ENCODE data around the gene MINDY4. TPM values are rescaled to one million over a fixed set of nuclear protein-coding genes. Genes with fewer than 3 reads are reported as not detected.

MINDY4 gene
- total and polyA plus RNA-seq, 2 of the 4 experiments (the other 2 are of a cell fraction): 1.8 to 3.6 TPM

- dilution Hi-C loops (cut with HindIII; ENCODE audit: low sequenced_read_pairs, unreplicated experiment) (no loop called here), in situ Hi-C loops (cut with MboI; ENCODE audit: low sequenced_read_pairs) (no loop called here), intact Hi-C loops (cut with micrococcal nuclease) (no loop called here)
- no peaks in the 10 kb centered on the region for H3K27me3 ChIP-seq (ENCODE audit: control insufficient read depth, insufficient read depth, low read length)
- H3K4me2 ChIP-seq (ENCODE audit: low read depth, low read length): no peak overlapping the region
- no peak overlapping the region for H2AK9ac ChIP-seq (replicated peaks; ENCODE audit: low read depth, low read length, poor library complexity)
- no peak overlapping the region for H4K91ac ChIP-seq (ENCODE audit: insufficient read depth, low read depth, low read length)
- no peaks in the 10 kb centered on the region for H3K79me1 ChIP-seq (ENCODE audit: low read depth in 1 of 2, low read length in 2 of 2)
- no peak overlapping the region for H2BK15ac ChIP-seq (ENCODE audit: low read depth, low read length)
- no peak overlapping the region for H2BK20ac ChIP-seq (ENCODE audit: low read depth, low read length)
- peaks cover 4% of the 10 kb centered on the region; the same call in 1 of the 2 replicates for H3K9me1 ChIP-seq (ENCODE audit: insufficient read depth, low read length)
- H4K20me1 ChIP-seq (ENCODE audit: insufficient read depth, low read length): no peaks in the 10 kb centered on the region
- H3K9me3 ChIP-seq (ENCODE audit: control insufficient read depth, insufficient read depth, low read length): no peaks in the 10 kb centered on the region
- H3K36me3 ChIP-seq (ENCODE audit: control insufficient read depth, insufficient read depth, low read length): no peaks in the 10 kb centered on the region
- H3K56ac ChIP-seq (ENCODE audit: extremely low read depth, insufficient read depth, low read length): no peak overlapping the region
- no peak overlapping the region for H3K23ac ChIP-seq (ENCODE audit: low read depth, low read length)
- peaks cover 5% of the 10 kb centered on the region; the same call in 1 of the 2 replicates for H3K4me1 ChIP-seq (ENCODE audit: control insufficient read depth, insufficient read depth, low read length)
- POLR2A ChIA-PET (ENCODE audit: unreplicated experiment): no interaction called here
- H3K9ac ChIP-seq (ENCODE audit: low read depth, low read length): no peak overlapping the region
- no peak overlapping the region for H3K4me3 ChIP-seq (ENCODE audit: insufficient read depth, low read depth, low read length)
- no peak overlapping the region for H3K14ac ChIP-seq (replicated peaks; ENCODE audit: low read depth, low read length)
- H2BK120ac ChIP-seq (ENCODE audit: low read depth, low read length): no peak overlapping the region
- no peak overlapping the region for H3K27ac ChIP-seq (ENCODE audit: insufficient read depth, low read length)
- no peak overlapping the region for H2AK5ac ChIP-seq (ENCODE audit: low read depth, low read length)
- no peak overlapping the region for H2BK5ac ChIP-seq (ENCODE audit: low read depth, low read length, poor library complexity, severe bottlenecking)
- H4K5ac ChIP-seq (ENCODE audit: low read depth, low read length): no peak overlapping the region
- H3K18ac ChIP-seq (ENCODE audit: low read depth, low read length): no peak overlapping the region
- TF ChIP-seq MAFK (IDR thresholded peaks at IDR 0.05; ENCODE audit: low read depth, low read length) (no peak), ELK1 (IDR thresholded peaks at IDR 0.05; ENCODE audit: borderline replicate concordance, low read depth, low read length) (no peak), SMC3 (IDR thresholded peaks at IDR 0.05; ENCODE audit: low read depth, low read length) (no peak), RFX5 (IDR thresholded peaks at IDR 0.05; ENCODE audit: low read depth, low read length) (no peak), BHLHE40 (IDR thresholded peaks at IDR 0.05; ENCODE audit: low read depth, low read length) (no peak), CTCF (conservative IDR thresholded peaks at IDR 0.05; ENCODE audit: low read depth, low read length) (no peak), MAZ (IDR thresholded peaks at IDR 0.05; ENCODE audit: borderline replicate concordance, low read depth, low read length) (no peak), CEBPB (IDR thresholded peaks at IDR 0.05; ENCODE audit: low read depth, low read length) (no peak), RAD21 (IDR thresholded peaks at IDR 0.05; ENCODE audit: low read length) (no peak), CHD1 (IDR thresholded peaks at IDR 0.05; ENCODE audit: low read depth, low read length) (no peak), USF2 (IDR thresholded peaks at IDR 0.05; ENCODE audit: low read depth, low read length) (no peak), POLR2A (IDR thresholded peaks at IDR 0.05; ENCODE audit: low read depth, low read length) (no peak), FOS (IDR thresholded peaks at IDR 0.05; ENCODE audit: low read depth, low read length) (no peak), RCOR1 (IDR thresholded peaks at IDR 0.05; ENCODE audit: insufficient replicate concordance, low read length) (no peak)
- H4K8ac ChIP-seq (ENCODE audit: low read depth in 2 of 2, low read length in 2 of 2): no peak overlapping the region
- BruUV-seq (replicated peaks): no TSS peak
- H3K4ac ChIP-seq (ENCODE audit: low read depth, low read length): no peak overlapping the region
- CTCF ChIA-PET: interaction anchor here (1.3 kb wide), 1 partner anchor 9 kb away, joined by 3 read pairs; no protein-coding TSS in a partner anchor
- H2AFZ ChIP-seq (replicated peaks; ENCODE audit: low read length, poor library complexity): no peak overlapping the region
- 88% methylated on average over 1 of the region's 8 CpGs; no CpG with 5 or more reads in 1 of the 2 experiments for WGBS, 2 experiments (ENCODE audit: extremely low coverage in 2 of 2, insufficient read length in 1 of 2)
- DNase-seq (no peak), ATAC-seq (ENCODE audit: low read depth) (peak; percentile 12; the same call in 1 of the 2 replicates)
Observed at GRCh38 chr7:30842542-30843451, 71.6 kb downstream of the MINDY4 start.

Data from IMR-90 (cell line).